Uterus (tissue), 4 donors: Measurements from ENCODE around the gene TIPARP. TPM values are rescaled to one million over a fixed set of nuclear protein-coding genes. Genes with fewer than 3 reads are reported as not detected.
"Not testable (repeated sequence)": the region's sequence is repeated elsewhere in the genome, so short reads cannot be mapped to it uniquely, and the experiment has no call there.

Experiments
- DNase-seq, 2 donors: peaks; one replicate each; pipeline ENCODE4 v3.0.0-alpha.2; 2019 to 2020
- H3K27ac ChIP-seq, 2 donors: fragments of 200-600 bp; sonication (generic); 1 replicate in 1 of 2; 2 replicates in 1 of 2; pipeline ENCODE4 v1.5.1; 2016 to 2018
- H3K27me3 ChIP-seq, 2 donors: fragments of 200-600 bp; sonication (generic); one replicate each; pipeline ENCODE4 v1.5.1; 2018 to 2019; ENCODE audit warnings: control low read depth in 1 of 2
- H3K36me3 ChIP-seq, 2 donors: fragments of 200-600 bp; sonication (generic); one replicate each; pipeline ENCODE4 v1.5.1; 2019; ENCODE audit warnings: control low read depth in 1 of 2
- H3K4me1 ChIP-seq, 2 donors: fragments of 200-600 bp; sonication (generic); one replicate each; pipeline ENCODE4 v1.5.1; 2018 to 2019; ENCODE audit warnings: control low read depth in 1 of 2
- H3K4me3 ChIP-seq, 2 donors: fragments of 200-600 bp; sonication (generic); 1 replicate in 1 of 2; 2 replicates in 1 of 2; pipeline ENCODE4 v1.5.1; 2018 to 2019; ENCODE audit warnings: mild to moderate bottlenecking in 1 of 2
- H3K9me3 ChIP-seq, 2 donors: fragments of 200-600 bp; sonication (generic); one replicate each; pipeline ENCODE4 v1.5.1; 2019; ENCODE audit warnings: control low read depth in 1 of 2
- POLR2A ChIP-seq, 2 donors: fragments of 450-650 bp; IDR thresholded peaks; one replicate each; pipeline ENCODE4 v1.6.1; 2016; ENCODE audit warnings: antibody characterized with exemption in 2 of 2, mild to moderate bottlenecking in 1 of 2, moderate library complexity in 1 of 2
- intact Hi-C: fragments of 100-400 bp; cut with DNase I; formaldehyde crosslinking; loops from one replicate; pipeline ENCODE4 v1.15.1; 2023; ENCODE audit warnings: low total_unique reads
- total RNA-seq, 4 donors: library from RNA; depleted of rRNA in 3 of 4; stranded (reverse); fragments of >200 nt in 3 of 4; gene quantifications; one replicate each; pipeline versions ENCODE4 v1.1.0 to v1.2.4, GENCODE V29; 2014 to 2023
- TF ChIP-seq, protein P1 (sequence below), 4 experiments: fragments of 200-600 bp in 2 of 4; fragments of 450-650 bp in 2 of 4; sonication (generic) in 2 of 4; IDR thresholded peaks; one replicate each; pipeline ENCODE4 v1.5.1; 2016 to 2019; ENCODE audit warnings: antibody characterized with exemption in 4 of 4, mild to moderate bottlenecking in 2 of 4, moderate library complexity in 1 of 4
- donor health status: DM: yes; HTN: yes; CAD: no.

Gene TIPARP
- total RNA-seq, 4 donors from 2014 or later, result 17.9 to 58.5 (median 52.5) TPM

DNA sequence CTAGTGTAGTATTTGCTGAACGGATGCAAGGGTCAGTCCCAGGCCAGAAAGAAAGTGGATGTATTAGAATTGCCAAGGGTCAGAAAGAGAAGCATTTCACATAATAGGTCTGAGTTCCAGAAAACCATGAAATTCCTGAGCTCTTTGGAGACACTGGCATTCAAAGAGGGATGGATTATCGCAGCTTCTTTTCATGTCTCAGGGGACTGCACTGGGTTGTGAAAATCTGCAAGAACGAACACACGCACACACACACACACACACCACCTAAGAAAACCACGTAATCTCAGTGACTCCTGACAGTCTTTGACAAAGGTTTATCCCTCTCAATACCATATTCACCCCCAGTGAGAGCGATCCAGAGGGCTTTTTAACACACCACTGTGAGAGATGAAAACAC lies 57.9 kb downstream of the TIPARP start:
- Histone ChIP-seq H3K36me3 (no peaks in the 10 kb centered on the region), H3K4me1 (no peaks in the 10 kb centered on the region), H3K27ac (no peak overlapping the region), H3K4me3 (no peak overlapping the region), H3K9me3 (no peaks in the 10 kb centered on the region), H3K27me3 (no peaks in the 10 kb centered on the region)
- TF ChIP-seq POLR2A (IDR thresholded peaks at IDR 0.05), result no peak
- TF ChIP-seq, protein P1, sequence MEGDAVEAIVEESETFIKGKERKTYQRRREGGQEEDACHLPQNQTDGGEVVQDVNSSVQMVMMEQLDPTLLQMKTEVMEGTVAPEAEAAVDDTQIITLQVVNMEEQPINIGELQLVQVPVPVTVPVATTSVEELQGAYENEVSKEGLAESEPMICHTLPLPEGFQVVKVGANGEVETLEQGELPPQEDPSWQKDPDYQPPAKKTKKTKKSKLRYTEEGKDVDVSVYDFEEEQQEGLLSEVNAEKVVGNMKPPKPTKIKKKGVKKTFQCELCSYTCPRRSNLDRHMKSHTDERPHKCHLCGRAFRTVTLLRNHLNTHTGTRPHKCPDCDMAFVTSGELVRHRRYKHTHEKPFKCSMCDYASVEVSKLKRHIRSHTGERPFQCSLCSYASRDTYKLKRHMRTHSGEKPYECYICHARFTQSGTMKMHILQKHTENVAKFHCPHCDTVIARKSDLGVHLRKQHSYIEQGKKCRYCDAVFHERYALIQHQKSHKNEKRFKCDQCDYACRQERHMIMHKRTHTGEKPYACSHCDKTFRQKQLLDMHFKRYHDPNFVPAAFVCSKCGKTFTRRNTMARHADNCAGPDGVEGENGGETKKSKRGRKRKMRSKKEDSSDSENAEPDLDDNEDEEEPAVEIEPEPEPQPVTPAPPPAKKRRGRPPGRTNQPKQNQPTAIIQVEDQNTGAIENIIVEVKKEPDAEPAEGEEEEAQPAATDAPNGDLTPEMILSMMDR (IDR thresholded peaks at IDR 0.05), result no peak
- DNase-seq, result no peak
- intact Hi-C loops, result no loop called here

DNA sequence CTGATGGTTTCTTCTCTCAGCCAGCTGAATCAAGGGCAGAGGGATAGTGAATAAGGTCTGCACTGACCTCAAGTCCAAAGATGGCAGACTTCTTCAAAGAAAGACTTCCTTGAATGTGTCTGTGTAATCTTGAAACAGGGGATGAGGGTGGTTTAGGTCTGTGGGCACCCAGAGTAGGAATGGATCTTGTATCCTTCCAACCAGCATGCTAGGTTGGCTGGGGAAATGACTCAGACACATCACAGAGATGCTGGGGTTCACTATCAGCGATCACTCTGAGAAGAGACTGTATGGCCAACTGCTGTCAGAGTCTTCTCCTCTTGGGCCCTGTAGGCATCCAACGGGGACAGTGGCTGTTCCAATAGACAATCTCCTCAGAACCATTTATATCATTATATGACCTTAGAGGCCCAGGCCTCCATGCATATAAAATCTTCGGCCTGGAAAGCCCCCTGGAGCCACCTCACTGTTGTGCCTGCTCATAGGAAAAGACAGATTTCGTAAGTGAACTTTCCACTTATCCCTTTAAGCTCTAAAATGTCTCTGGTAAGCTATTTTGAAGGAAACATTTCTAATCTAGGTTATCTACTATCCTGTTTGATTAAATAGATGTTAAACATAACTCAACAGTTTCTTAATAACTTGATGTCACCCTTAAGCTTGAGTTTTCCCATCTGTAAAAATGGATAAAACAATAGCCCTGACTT lies 58.5 kb downstream of the TIPARP start:
- no peaks in the 10 kb centered on the region for H3K9me3 ChIP-seq
- no peaks in the 10 kb centered on the region for H3K27me3 ChIP-seq
- intact Hi-C loops, result no loop called here
- DNase-seq, result no peak
- no peak overlapping the region for H3K4me3 ChIP-seq
- no peaks in the 10 kb centered on the region for H3K4me1 ChIP-seq
- H3K27ac ChIP-seq, result no peak overlapping the region
- H3K36me3 ChIP-seq, result no peaks in the 10 kb centered on the region
- TF ChIP-seq, protein P1 (IDR thresholded peaks at IDR 0.05), result no peak
- no peak for TF ChIP-seq POLR2A (IDR thresholded peaks at IDR 0.05)

DNA sequence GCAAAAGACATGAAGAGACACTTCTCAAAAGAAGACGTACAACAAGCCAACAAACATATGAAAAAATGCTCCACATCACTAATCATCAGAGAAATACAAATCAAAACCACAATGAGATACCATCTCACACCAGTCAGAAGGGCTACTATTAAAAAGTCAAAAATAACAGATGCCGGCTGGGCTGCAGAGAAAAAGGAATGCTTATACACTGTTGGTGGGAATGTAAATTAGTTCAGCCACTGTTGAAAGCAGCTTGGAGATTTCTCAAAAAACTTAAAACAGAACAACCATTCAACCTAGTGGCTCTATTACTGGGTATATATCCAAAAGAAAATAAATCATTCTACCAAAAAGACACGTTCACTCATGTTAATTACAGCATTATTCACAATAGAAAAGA lies 60.3 kb downstream of the TIPARP start:
- H3K36me3 ChIP-seq, H3K4me1 ChIP-seq, H3K4me3 ChIP-seq, H3K27ac ChIP-seq, intact Hi-C loops, DNase-seq, H3K27me3 ChIP-seq, H3K9me3 ChIP-seq: not testable (repeated sequence)

DNA sequence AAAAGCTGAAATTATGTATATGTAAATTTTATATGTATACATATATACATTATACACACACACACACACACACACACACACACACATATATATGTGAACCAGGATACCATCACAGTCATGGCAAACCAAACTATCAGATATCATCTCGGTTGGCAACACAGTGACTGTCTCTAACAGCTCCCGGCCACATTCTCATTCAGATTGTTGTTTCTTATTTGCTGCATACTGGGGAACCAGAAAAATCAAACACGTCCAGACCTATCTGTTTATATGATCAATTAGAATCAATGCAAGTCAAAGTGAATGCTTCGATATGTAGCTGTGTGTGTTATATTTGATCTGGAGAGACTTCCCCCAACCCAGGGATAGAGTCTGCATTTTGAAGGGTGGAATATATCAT lies 61.1 kb downstream of the TIPARP start:
- Histone ChIP-seq H3K9me3 (no peaks in the 10 kb centered on the region), H3K4me1 (no peaks in the 10 kb centered on the region), H3K36me3 (no peaks in the 10 kb centered on the region), H3K27me3 (no peaks in the 10 kb centered on the region), H3K4me3 (no peak overlapping the region), H3K27ac (no peak overlapping the region)
- TF ChIP-seq POLR2A (IDR thresholded peaks at IDR 0.05), result no peak
- TF ChIP-seq, protein P1 (IDR thresholded peaks at IDR 0.05), result no peak
- intact Hi-C loops, result no loop called here
- no peak for DNase-seq

DNA sequence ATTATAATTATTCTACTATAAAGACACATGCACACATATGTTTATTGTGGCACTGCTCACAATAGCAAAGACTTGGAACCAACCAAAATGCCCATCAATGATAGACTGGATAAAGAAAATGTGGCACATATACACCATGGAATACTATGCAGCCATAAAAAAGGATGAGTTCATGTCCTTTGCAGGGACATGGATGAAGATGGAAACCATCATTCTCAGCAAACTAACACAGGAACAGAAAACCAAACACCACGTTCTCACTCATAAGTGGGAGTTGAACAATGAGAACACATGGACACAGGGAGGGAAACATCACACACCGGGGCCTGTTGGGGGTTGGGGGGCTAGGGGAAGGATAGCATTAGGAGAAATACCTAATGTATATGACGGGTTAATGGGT lies 62.7 kb downstream of the TIPARP start:
- H3K27me3 ChIP-seq, H3K27ac ChIP-seq, H3K4me1 ChIP-seq, H3K4me3 ChIP-seq, H3K36me3 ChIP-seq, DNase-seq, intact Hi-C loops, H3K9me3 ChIP-seq: not testable (repeated sequence)

DNA sequence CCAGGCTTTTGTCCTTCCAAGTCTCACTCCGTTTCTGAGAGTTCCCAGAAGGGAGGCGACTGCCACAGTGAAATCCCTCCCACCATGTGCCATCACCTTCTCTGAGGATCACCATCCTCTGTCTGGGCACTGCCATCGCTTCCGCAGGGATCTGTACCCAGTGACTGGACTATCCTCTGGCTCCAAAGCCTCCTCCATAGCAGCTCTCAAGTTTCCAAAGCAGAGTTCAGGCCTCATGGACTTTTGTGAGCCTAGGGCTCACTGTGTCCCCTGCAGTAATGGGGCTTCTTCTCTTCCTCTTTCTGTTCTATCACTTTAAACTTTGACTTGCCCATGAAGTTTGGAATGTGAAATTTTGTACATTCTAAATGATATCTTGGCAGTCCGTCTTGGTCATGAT lies 63.9 kb downstream of the TIPARP start:
- Histone ChIP-seq H3K4me3 (no peak overlapping the region), H3K4me1 (no peaks in the 10 kb centered on the region), H3K9me3 (no peaks in the 10 kb centered on the region), H3K36me3 (no peaks in the 10 kb centered on the region), H3K27me3 (no peaks in the 10 kb centered on the region), H3K27ac (no peak overlapping the region)
- DNase-seq, result no peak
- TF ChIP-seq POLR2A (IDR thresholded peaks at IDR 0.05), result no peak
- TF ChIP-seq, protein P1 (IDR thresholded peaks at IDR 0.05), result no peak
- intact Hi-C loops, result no loop called here
